Measurements from ENCODE around the gene KAT8. TPM values are rescaled to one million over a fixed set of nuclear protein-coding genes. Genes with fewer than 3 reads are reported as not detected.

KAT8 gene
- total and polyA plus RNA-seq, 2 of the 13 experiments (the other 11 are each of a cell fraction or from before 2014, with no cell fraction given), result 79.0 to 84.2 TPM

DNA sequence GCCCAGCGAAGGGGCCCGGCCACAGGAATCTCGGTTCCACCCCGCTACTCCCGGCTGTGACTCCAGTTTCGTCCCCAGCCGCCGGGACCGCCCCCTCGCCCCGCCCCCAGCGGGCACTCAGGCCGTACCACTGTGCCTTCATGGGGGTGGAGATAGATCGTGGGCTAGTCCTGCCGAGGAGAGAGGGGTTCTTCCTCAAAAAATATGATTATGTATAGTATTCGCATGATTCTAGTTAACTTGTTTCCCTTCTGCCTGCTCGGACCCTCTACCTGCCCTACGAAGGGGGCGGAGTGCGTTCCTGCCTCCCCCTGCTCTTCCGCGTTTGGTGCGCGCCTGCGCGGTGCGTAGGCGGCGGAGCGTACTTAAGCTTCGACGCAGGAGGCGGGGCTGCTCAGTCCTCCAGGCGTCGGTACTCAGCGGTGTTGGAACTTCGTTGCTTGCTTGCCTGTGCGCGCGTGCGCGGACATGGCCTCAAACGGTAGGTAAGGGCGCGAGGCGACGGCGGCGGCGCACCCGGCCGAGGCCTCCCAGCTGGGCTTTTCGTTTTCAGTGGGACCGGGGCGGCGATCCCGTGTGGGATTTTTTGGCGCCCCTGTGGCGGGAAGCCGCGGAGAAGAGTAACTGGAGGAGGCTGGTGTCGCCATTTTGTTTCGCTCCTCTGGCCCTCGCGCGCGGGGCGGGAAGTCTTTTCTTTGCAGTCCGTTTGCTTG, 62.4 kb downstream of the KAT8 start, which contains the start of gene FUS (continued):
- TF ChIP-seq ZNF407 (CRISPR knock-in tag; IDR thresholded peaks at IDR 0.05; ENCODE audit: not compliant biosample characterization) (peak; percentile 87), ZFP91 (CRISPR knock-in tag; IDR thresholded peaks at IDR 0.05; ENCODE audit: borderline replicate concordance) (peak; percentile 96), ARNT2 (CRISPR knock-in tag; IDR thresholded peaks at IDR 0.05; ENCODE audit: low read depth) (peak; percentile 82), EEA1 (CRISPR knock-in tag; IDR thresholded peaks at IDR 0.05; ENCODE audit: borderline replicate concordance) (no peak; the same call in 1 of the 2 replicates), HDAC1 (CRISPR knock-in tag; IDR thresholded peaks at IDR 0.05) (peak; percentile 32; the same call in 1 of the 2 replicates), ZNF724P (CRISPR knock-in tag; IDR thresholded peaks at IDR 0.05; ENCODE audit: borderline replicate concordance) (peak; percentile 66), ZBTB7A (CRISPR knock-in tag; IDR thresholded peaks at IDR 0.05) (peak; percentile 89), ZFAT (CRISPR knock-in tag; conservative IDR thresholded peaks at IDR 0.05) (no peak; the same call in 1 of the 2 replicates), MEIS1 (CRISPR knock-in tag; IDR thresholded peaks at IDR 0.05; ENCODE audit: borderline replicate concordance) (peak; percentile 45), ZNF709 (CRISPR knock-in tag; IDR thresholded peaks at IDR 0.05) (peak; percentile 76; the same call in 1 of the 2 replicates), SP140L (CRISPR knock-in tag; IDR thresholded peaks at IDR 0.05; ENCODE audit: borderline replicate concordance) (no peak), IRF1 (CRISPR knock-in tag; IDR thresholded peaks at IDR 0.05; ENCODE audit: low read depth) (peak; percentile 88; the same call in 1 of the 2 replicates)
- TF ChIP-seq, protein P1, sequence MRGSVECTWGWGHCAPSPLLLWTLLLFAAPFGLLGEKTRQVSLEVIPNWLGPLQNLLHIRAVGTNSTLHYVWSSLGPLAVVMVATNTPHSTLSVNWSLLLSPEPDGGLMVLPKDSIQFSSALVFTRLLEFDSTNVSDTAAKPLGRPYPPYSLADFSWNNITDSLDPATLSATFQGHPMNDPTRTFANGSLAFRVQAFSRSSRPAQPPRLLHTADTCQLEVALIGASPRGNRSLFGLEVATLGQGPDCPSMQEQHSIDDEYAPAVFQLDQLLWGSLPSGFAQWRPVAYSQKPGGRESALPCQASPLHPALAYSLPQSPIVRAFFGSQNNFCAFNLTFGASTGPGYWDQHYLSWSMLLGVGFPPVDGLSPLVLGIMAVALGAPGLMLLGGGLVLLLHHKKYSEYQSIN (CRISPR knock-in tag; IDR thresholded peaks at IDR 0.05; ENCODE audit: borderline replicate concordance), result 0 out of 2 replicates have a peak, but pooled peaks have one; percentile 3
- TF ChIP-seq, protein P2, sequence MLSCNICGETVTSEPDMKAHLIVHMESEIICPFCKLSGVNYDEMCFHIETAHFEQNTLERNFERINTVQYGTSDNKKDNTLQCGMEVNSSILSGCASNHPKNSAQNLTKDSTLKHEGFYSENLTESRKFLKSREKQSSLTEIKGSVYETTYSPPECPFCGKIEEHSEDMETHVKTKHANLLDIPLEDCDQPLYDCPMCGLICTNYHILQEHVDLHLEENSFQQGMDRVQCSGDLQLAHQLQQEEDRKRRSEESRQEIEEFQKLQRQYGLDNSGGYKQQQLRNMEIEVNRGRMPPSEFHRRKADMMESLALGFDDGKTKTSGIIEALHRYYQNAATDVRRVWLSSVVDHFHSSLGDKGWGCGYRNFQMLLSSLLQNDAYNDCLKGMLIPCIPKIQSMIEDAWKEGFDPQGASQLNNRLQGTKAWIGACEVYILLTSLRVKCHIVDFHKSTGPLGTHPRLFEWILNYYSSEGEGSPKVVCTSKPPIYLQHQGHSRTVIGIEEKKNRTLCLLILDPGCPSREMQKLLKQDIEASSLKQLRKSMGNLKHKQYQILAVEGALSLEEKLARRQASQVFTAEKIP (CRISPR knock-in tag; IDR thresholded peaks at IDR 0.05; ENCODE audit: borderline replicate concordance), result no peak

Data from HepG2 (cell line).